MM.1S (cell line): Measurements from ENCODE around the gene PINLYP.

Experiments
- DNase-seq: peaks from one replicate; pipeline ENCODE4 v3.0.0-alpha.2; 2015
- H2AFZ ChIP-seq: fragments of 300-600 bp; sonication (generic); 2 replicates; pipeline ENCODE4 v1.6.0; 2016; ENCODE audit warnings: antibody characterized with exemption, low read length
- H3F3A ChIP-seq: fragments of 300-600 bp; sonication (generic); 2 replicates; pipeline ENCODE4 v1.6.1; 2016; ENCODE audit warnings: mild to moderate bottlenecking, antibody characterized with exemption, low read length, moderate library complexity, mixed read lengths; ENCODE audit not compliant: insufficient read depth
- H3K27ac ChIP-seq: fragments of 300-600 bp; sonication (generic); 2 replicates; pipeline ENCODE4 v1.5.1; 2016; ENCODE audit warnings: mild to moderate bottlenecking, low read length
- H3K27me3 ChIP-seq: fragments of 300-600 bp; sonication (generic); replicated peaks from 2 replicates; pipeline ENCODE4 v1.6.0; 2016; ENCODE audit warnings: low read length; ENCODE audit not compliant: insufficient read depth
- H3K36me3 ChIP-seq: fragments of 300-600 bp; sonication (generic); replicated peaks from 2 replicates; pipeline ENCODE4 v1.6.1; 2016; ENCODE audit warnings: mild to moderate bottlenecking, low read length, mixed read lengths; ENCODE audit not compliant: insufficient read depth
- H3K4me1 ChIP-seq: fragments of 300-600 bp; sonication (generic); 2 replicates; pipeline ENCODE4 v1.6.1; 2016; ENCODE audit warnings: low read length, mixed read lengths
- H3K4me2 ChIP-seq: fragments of 300-600 bp; sonication (generic); 2 replicates; pipeline ENCODE4 v1.6.0; 2016; ENCODE audit warnings: low read depth, low read length
- H3K4me3 ChIP-seq: fragments of 300-600 bp; sonication (generic); 2 replicates; pipeline ENCODE4 v1.5.1; 2016; ENCODE audit warnings: low read length, mixed read lengths
- H3K79me2 ChIP-seq: fragments of 300-600 bp; sonication (generic); 2 replicates; pipeline ENCODE4 v1.6.1; 2016; ENCODE audit warnings: mixed run types, low read length, mixed read lengths
- H3K9ac ChIP-seq: fragments of 300-600 bp; sonication (generic); 2 replicates; pipeline ENCODE4 v1.6.1; 2016; ENCODE audit warnings: low read length, mixed read lengths
- H3K9me2 ChIP-seq: fragments of 300-600 bp; sonication (generic); replicated peaks from 2 replicates; pipeline ENCODE4 v1.6.1; 2016; ENCODE audit warnings: mild to moderate bottlenecking, low read length, mixed read lengths; ENCODE audit not compliant: insufficient read depth
- H3K9me3 ChIP-seq: fragments of 300-600 bp; sonication (generic); replicated peaks from 2 replicates; pipeline ENCODE4 v1.6.1; 2016; ENCODE audit warnings: mild to moderate bottlenecking, low read length, mixed read lengths; ENCODE audit not compliant: insufficient read depth
- H4K20me1 ChIP-seq: fragments of 300-600 bp; sonication (generic); 2 replicates; pipeline ENCODE4 v1.6.1; 2016; ENCODE audit warnings: mild to moderate bottlenecking, low read length, moderate library complexity, mixed read lengths; ENCODE audit not compliant: insufficient read depth
- CTCF ChIP-seq: fragments of 300-600 bp; sonication (generic); IDR thresholded peaks from 2 replicates; pipeline ENCODE4 v1.5.1; 2016; ENCODE audit warnings: antibody characterized with exemption, low read length, mixed read lengths
- EZH2 ChIP-seq: fragments of 300-600 bp; sonication (generic); optimal IDR thresholded peaks from 2 replicates; pipeline ENCODE3; 2017; ENCODE audit warnings: low read depth, mild to moderate bottlenecking, antibody characterized with exemption, low read length, mixed read lengths
- EZH2phosphoT487 ChIP-seq: fragments of 300-600 bp; sonication (generic); IDR thresholded peaks from 2 replicates; pipeline ENCODE4 v1.6.1; 2018; ENCODE audit warnings: antibody characterized with exemption, low read length

The PINLYP gene

GRCh38 chr19:43594710-43595604, 19.4 kb downstream of the PINLYP start:
- H4K20me1 ChIP-seq: no peaks in the 10 kb centered on the region
- H3K4me3 ChIP-seq: peak overlapping the region; percentile 71
- H3K9me2 ChIP-seq: no peaks in the 10 kb centered on the region
- H3K4me1 ChIP-seq: peaks cover 11% of the 10 kb centered on the region
- H2AFZ ChIP-seq: peak overlapping the region; percentile 80
- H3F3A ChIP-seq: peaks cover 7% of the 10 kb centered on the region; the same call in 1 of the 2 replicates
- peaks cover 59% of the 10 kb centered on the region for H3K79me2 ChIP-seq
- H3K9ac ChIP-seq: peak overlapping the region; percentile 95
- no peaks in the 10 kb centered on the region for H3K9me3 ChIP-seq
- H3K4me2 ChIP-seq: peak overlapping the region; percentile 98
- no peaks in the 10 kb centered on the region for H3K27me3 ChIP-seq
- TF ChIP-seq EZH2: no peak
- TF ChIP-seq CTCF: peak; percentile 84
- peak; percentile 75 for DNase-seq
- H3K27ac ChIP-seq: peak overlapping the region; percentile 55; the same call in 1 of the 2 replicates
- peaks cover 2% of the 10 kb centered on the region; the same call in 1 of the 2 replicates for H3K36me3 ChIP-seq

DNA sequence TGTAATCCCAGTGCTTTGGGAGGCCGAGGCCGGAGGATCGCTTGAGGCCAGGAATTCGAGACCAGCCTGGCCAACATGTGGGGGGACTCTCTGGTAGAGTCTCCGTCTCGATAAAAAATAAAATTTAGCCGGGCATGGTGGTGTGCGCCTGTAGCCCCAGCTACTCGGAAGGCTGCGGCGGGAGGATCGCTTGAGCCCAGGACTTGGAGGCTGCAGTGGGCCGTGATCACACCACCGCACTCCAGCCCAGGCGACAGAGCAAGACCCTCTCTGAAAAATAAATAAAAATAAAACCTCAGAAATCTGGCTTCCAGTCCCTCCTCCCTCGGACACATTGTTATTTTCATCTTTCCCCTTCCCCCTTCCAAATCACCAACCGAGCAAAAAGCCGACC, 20.0 kb downstream of the PINLYP start:
- peak overlapping the region; percentile 55; the same call in 1 of the 2 replicates for H3K27ac ChIP-seq
- peaks cover 11% of the 10 kb centered on the region for H3K4me1 ChIP-seq
- H3F3A ChIP-seq: peaks cover 7% of the 10 kb centered on the region; the same call in 1 of the 2 replicates
- H2AFZ ChIP-seq: peak overlapping the region; percentile 80
- DNase-seq: peak; percentile 11
- H4K20me1 ChIP-seq: no peaks in the 10 kb centered on the region
- peak overlapping the region; percentile 98 for H3K4me2 ChIP-seq
- no peaks in the 10 kb centered on the region for H3K27me3 ChIP-seq
- peaks cover 2% of the 10 kb centered on the region; the same call in 1 of the 2 replicates for H3K36me3 ChIP-seq
- H3K9ac ChIP-seq: peak overlapping the region; percentile 95
- no peaks in the 10 kb centered on the region for H3K9me2 ChIP-seq
- TF ChIP-seq CTCF (no peak), EZH2phosphoT487 (no peak), EZH2 (no peak)
- H3K79me2 ChIP-seq: peaks cover 59% of the 10 kb centered on the region
- no peaks in the 10 kb centered on the region for H3K9me3 ChIP-seq
- H3K4me3 ChIP-seq: peak overlapping the region; percentile 71

DNA sequence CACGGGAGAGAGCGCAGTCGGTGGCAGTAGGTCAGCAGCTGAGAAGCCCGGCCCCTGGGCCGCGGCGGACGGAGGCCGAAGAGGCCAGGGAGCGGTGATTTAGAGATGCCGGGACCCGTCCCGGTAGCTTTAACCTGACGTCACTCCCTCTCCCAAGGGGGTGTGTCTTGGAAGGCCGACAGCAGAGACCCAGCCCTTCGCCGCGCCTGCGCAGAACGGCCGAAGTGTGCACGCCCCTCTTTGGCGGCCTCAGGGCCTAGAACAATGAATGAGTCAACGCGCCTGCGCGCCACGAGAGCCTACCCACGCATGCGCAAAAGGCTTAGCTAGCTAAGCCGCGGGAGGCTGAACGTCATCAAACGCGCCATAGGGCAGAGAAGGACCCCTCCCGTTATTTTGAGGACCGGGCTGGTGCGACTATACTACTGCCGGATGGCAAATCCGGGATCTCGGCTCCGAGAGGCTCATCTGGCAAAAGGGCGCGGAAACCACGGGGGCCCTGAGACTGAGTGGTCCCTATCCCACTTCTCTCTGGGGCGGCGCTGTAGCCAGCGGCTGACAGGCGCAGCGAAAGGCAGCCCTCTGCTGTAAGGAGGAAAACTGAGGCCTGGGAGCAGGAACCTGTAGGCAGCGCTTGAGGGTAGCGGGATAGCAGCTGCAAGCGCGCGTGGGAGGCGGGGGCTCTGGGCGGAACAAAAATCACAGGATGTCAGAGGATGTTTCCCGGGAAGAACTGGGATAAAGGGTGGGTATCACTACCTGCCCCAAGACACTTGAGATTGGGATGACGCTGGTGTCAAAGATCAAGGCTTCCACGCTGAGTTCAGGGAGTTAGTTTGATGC, 20.6 kb downstream of the PINLYP start, which contains the start of the genes IRGQ and ZNF576:
TSS of gene IRGQ (minus strand) at position 136 of the 843 bp plus-strand sequence. CDS start 796 bp downstream, outside the sequence.
TSS of gene ZNF576 (plus strand) at position 597 of the 843 bp plus-strand sequence. CDS start 514 bp downstream, outside the sequence.
- H3K36me3 ChIP-seq: peaks cover 2% of the 10 kb centered on the region; the same call in 1 of the 2 replicates
- H3K4me2 ChIP-seq: peak within 1 kb of the TSS; percentile 98
- TF ChIP-seq EZH2 (no peak), CTCF (no peak), EZH2phosphoT487 (no peak)
- H3K4me3 ChIP-seq: peak within 1 kb of the TSS; percentile 95
- DNase-seq: peak; percentile 100
- H3K4me1 ChIP-seq: peaks cover 11% of the 10 kb centered on the region
- peak within 1 kb of the TSS; percentile 86 for H3K27ac ChIP-seq
- no peaks in the 10 kb centered on the region for H3K9me2 ChIP-seq
- H3F3A ChIP-seq: peaks cover 7% of the 10 kb centered on the region; the same call in 1 of the 2 replicates
- peak within 1 kb of the TSS; percentile 90 for H2AFZ ChIP-seq
- no peaks in the 10 kb centered on the region for H3K27me3 ChIP-seq
- no peaks in the 10 kb centered on the region for H3K9me3 ChIP-seq
- peak within 1 kb of the TSS; percentile 95 for H3K9ac ChIP-seq
- no peaks in the 10 kb centered on the region for H4K20me1 ChIP-seq
- H3K79me2 ChIP-seq: peaks cover 59% of the 10 kb centered on the region
